NCI-H1417 (cell line): ENCODE data around the gene ANTXR2.

ENCODE experiments used
- DNase-seq, 3 experiments: peaks; one replicate each; lab custom pipeline; 2025; lab: John Stamatoyannopoulos, UW

Gene ANTXR2

GRCh38 chr4:79983431-79983830 is 89.6 kb downstream of the ANTXR2 start:
- no peak for DNase-seq

GRCh38 chr4:79982601-79983322 is 90.3 kb downstream of the ANTXR2 start:
- DNase-seq: no peak

GRCh38 chr4:79980448-79980847 is 92.6 kb downstream of the ANTXR2 start:
- no peak for DNase-seq

- DNase-seq: no peak
Measured at GRCh38 chr4:79979785-79980437, 93.1 kb downstream of the ANTXR2 start.

GRCh38 chr4:79977131-79977840 is 95.7 kb downstream of the ANTXR2 start:
- DNase-seq: no peak

- no peak for DNase-seq
Measured at GRCh38 chr4:79964400-79965211, 108.4 kb downstream of the ANTXR2 start.

- DNase-seq: no peak
Measured at GRCh38 chr4:79964020-79964399, 109.0 kb downstream of the ANTXR2 start.

GRCh38 chr4:79959652-79960051 is 113.4 kb downstream of the ANTXR2 start:
- peak in 2 of 3 experiments; percentile 35 to 58 for DNase-seq

- DNase-seq: no peak
Measured at GRCh38 chr4:79958466-79959264, 114.4 kb downstream of the ANTXR2 start.

GRCh38 chr4:79949178-79949577 is 123.9 kb downstream of the ANTXR2 start:
- peak in 1 of 3 experiments; percentile 55 for DNase-seq

GRCh38 chr4:79948739-79949138 is 124.3 kb downstream of the ANTXR2 start:
- no peak for DNase-seq

- no peak for DNase-seq
Measured at GRCh38 chr4:79948261-79948660, 124.8 kb downstream of the ANTXR2 start.

- DNase-seq: peak in 2 of 3 experiments; percentile 22 to 53
Measured at GRCh38 chr4:79947386-79947785, 125.6 kb downstream of the ANTXR2 start.

- DNase-seq: peak in 1 of 3 experiments; percentile 42
Measured at GRCh38 chr4:79935274-79935673, 137.8 kb downstream of the ANTXR2 start.

GRCh38 chr4:79934660-79935059 is 138.4 kb downstream of the ANTXR2 start:
- DNase-seq: no peak

GRCh38 chr4:79927931-79928330 is 145.1 kb downstream of the ANTXR2 start:
- DNase-seq: no peak

- DNase-seq: peak in 1 of 3 experiments; percentile 8
Measured at GRCh38 chr4:79923281-79923680, 149.7 kb downstream of the ANTXR2 start.

- peak in 1 of 3 experiments; percentile 63 for DNase-seq
Measured at GRCh38 chr4:79922011-79922410, 151.0 kb downstream of the ANTXR2 start.

- DNase-seq: no peak
Measured at GRCh38 chr4:79920163-79920853, 152.7 kb downstream of the ANTXR2 start.

GRCh38 chr4:79918292-79918691 is 154.7 kb downstream of the ANTXR2 start:
- DNase-seq: no peak

GRCh38 chr4:79917246-79917645 is 155.8 kb downstream of the ANTXR2 start:
- peak; percentile 2 to 39 (median 3) for DNase-seq
